Activated T-helper 17 cell treated with anti-CD3 and anti-CD28 coated beads, Interleukin-2, amount 50 U/mL, for 72 hours (primary cell): ENCODE measurements around the gene CHFR. TPM values are rescaled to one million over a fixed set of nuclear protein-coding genes. Genes with fewer than 3 reads are reported as not detected.
"Not testable (repeated sequence)": the region's sequence is repeated elsewhere in the genome, so short reads cannot be mapped to it uniquely, and the experiment has no call there.

Source experiments
- ATAC-seq: fragments of 150-1000 bp; cut with Tn5 transposase; replicated peaks from 2 replicates; pipeline ENCODE4 v1.10.0; 2021; ENCODE audit warnings: mild to moderate bottlenecking, moderate library complexity
- H3K27ac Mint-ChIP-seq: one replicate; pipeline ENCODE4 v1.8.0; 2022; ENCODE audit warnings: mixed read lengths
- H3K27me3 Mint-ChIP-seq: one replicate; pipeline ENCODE4 v1.8.0; 2022; ENCODE audit warnings: mixed read lengths
- H3K36me3 Mint-ChIP-seq: one replicate; pipeline ENCODE4 v1.8.0; 2022; ENCODE audit warnings: low read depth, mild to moderate bottlenecking, mixed read lengths
- H3K4me1 Mint-ChIP-seq: one replicate; pipeline ENCODE4 v1.8.0; 2022; ENCODE audit warnings: mixed read lengths
- H3K4me3 Mint-ChIP-seq: one replicate; pipeline ENCODE4 v1.8.0; 2022; ENCODE audit warnings: mild to moderate bottlenecking, mixed read lengths
- H3K9me3 Mint-ChIP-seq: one replicate; pipeline ENCODE4 v1.8.0; 2022; ENCODE audit warnings: mixed read lengths
- total RNA-seq, 2 donors: library from RNA; stranded (reverse); gene quantifications; one replicate each; pipeline ENCODE4 v1.2.3, GENCODE V29; 2022

CHFR gene
- total RNA-seq, 2 donors from 2014 or later, result 41.5 to 59.9 TPM

DNA sequence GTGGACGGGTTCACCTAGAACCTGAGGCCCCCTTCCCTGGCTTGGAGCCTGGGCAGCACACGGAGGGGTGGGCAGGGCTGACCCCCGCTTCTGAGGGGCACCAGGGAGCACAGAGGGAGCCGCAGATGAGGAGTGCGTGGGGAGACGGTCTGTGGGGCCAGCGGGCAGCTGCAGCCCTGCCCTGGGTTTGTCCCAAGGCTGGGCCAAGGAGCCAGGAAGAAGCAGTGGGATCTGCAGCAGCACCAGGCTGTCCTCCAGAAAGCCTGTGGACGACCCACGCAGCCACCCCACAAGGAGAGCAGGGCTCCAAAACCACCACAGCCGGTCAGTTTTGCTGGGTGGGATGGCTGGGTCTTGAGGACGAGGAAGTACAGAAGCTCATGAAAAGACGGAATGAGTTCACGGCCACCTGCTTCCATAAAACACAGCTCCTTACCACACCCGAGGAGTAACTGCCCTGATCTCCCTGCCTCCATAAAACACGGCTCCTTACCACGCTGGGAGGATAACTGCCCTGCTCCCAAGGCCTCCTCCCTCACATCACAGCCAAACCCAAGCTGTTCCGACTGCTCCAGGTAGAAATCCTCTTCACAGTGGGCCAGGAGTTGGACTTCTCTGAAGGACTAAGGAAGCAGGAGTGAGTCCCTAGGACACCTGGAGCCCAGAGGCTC, 48.9 kb downstream of the CHFR start:
- H3K9me3 Mint-ChIP-seq, result no peaks in the 10 kb centered on the region
- H3K27me3 Mint-ChIP-seq, result no peaks in the 10 kb centered on the region
- ATAC-seq, result no peak
- no peak overlapping the region for H3K27ac Mint-ChIP-seq
- H3K36me3 Mint-ChIP-seq, result peaks cover 48% of the 10 kb centered on the region
- no peak overlapping the region for H3K4me3 Mint-ChIP-seq
- H3K4me1 Mint-ChIP-seq, result peaks cover 11% of the 10 kb centered on the region

GRCh38 chr12:132837693-132838409, 49.6 kb downstream of the CHFR start:
- Mint-ChIP-seq H3K4me3 (no peak overlapping the region), H3K9me3 (no peaks in the 10 kb centered on the region), H3K36me3 (peaks cover 44% of the 10 kb centered on the region), H3K27ac (no peak overlapping the region), H3K4me1 (peaks cover 11% of the 10 kb centered on the region), H3K27me3 (no peaks in the 10 kb centered on the region)
- no peak for ATAC-seq

- Mint-ChIP-seq H3K27me3 (no peaks in the 10 kb centered on the region), H3K4me1 (peaks cover 11% of the 10 kb centered on the region), H3K4me3 (peak overlapping the region; percentile 42), H3K36me3 (peaks cover 34% of the 10 kb centered on the region), H3K9me3 (no peaks in the 10 kb centered on the region), H3K27ac (peak overlapping the region; percentile 65)
- ATAC-seq, result no peak
Observed at GRCh38 chr12:132836795-132837331, 50.5 kb downstream of the CHFR start.

- H3K36me3 Mint-ChIP-seq, result peaks cover 28% of the 10 kb centered on the region
Observed at GRCh38 chr12:132836230-132836629, 51.2 kb downstream of the CHFR start.

GRCh38 chr12:132835076-132836025, 52.1 kb downstream of the CHFR start:
- peak overlapping the region; percentile 86 for H3K27ac Mint-ChIP-seq
- ATAC-seq, result no peak
- peaks cover 11% of the 10 kb centered on the region for H3K4me1 Mint-ChIP-seq
- H3K36me3 Mint-ChIP-seq, result peaks cover 21% of the 10 kb centered on the region
- H3K4me3 Mint-ChIP-seq, result peak overlapping the region; percentile 75
- H3K9me3 Mint-ChIP-seq, result no peaks in the 10 kb centered on the region
- H3K27me3 Mint-ChIP-seq, result no peaks in the 10 kb centered on the region

More at GRCh38 chr12:132836230-132836629, 51.2 kb downstream of the CHFR start:
- Mint-ChIP-seq H3K4me3 (peak overlapping the region; percentile 42), H3K27ac (peak overlapping the region; percentile 65), H3K4me1 (peaks cover 11% of the 10 kb centered on the region)
- not testable (repeated sequence) for H3K27me3 Mint-ChIP-seq, ATAC-seq, H3K9me3 Mint-ChIP-seq

- ATAC-seq, result peak; percentile 93
- Mint-ChIP-seq H3K9me3 (no peaks in the 10 kb centered on the region), H3K4me1 (peaks cover 11% of the 10 kb centered on the region), H3K36me3 (peaks cover 12% of the 10 kb centered on the region), H3K27ac (peak overlapping the region; percentile 86), H3K4me3 (peak overlapping the region; percentile 75), H3K27me3 (no peaks in the 10 kb centered on the region)
Observed at GRCh38 chr12:132834181-132834711, 53.2 kb downstream of the CHFR start.

DNA sequence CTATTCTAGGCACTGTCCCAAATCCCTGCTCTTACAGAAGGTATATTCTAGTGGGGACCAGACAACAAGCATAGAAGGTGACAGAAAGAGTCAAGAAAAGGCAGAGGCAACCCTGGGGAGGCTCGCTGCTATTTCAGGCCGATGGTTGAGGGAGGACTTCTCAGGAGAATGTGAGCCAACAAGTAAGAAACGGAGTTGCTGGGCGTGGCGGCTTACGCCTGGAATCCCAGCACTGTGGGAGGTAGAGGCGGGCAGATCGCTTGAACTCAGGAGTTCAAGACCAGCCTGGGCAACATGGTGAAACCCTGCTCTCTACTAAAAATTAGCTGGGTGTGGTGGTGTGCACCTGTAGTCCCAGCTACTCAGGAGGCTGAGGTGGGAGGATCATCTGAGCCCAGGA, 54.1 kb downstream of the CHFR start:
- H3K4me3 Mint-ChIP-seq, result peak overlapping the region; percentile 75

GRCh38 chr12:132831771-132832170, 55.6 kb downstream of the CHFR start:
- Mint-ChIP-seq H3K27ac (no peak overlapping the region), H3K4me1 (peaks cover 18% of the 10 kb centered on the region), H3K27me3 (no peaks in the 10 kb centered on the region), H3K36me3 (peaks cover 31% of the 10 kb centered on the region), H3K4me3 (no peak overlapping the region), H3K9me3 (no peaks in the 10 kb centered on the region)
- ATAC-seq, result no peak

More for the DNA sequence above, 54.1 kb downstream of the CHFR start:
- ATAC-seq, result no peak
- Mint-ChIP-seq H3K9me3 (no peaks in the 10 kb centered on the region), H3K36me3 (peaks cover 19% of the 10 kb centered on the region), H3K27me3 (no peaks in the 10 kb centered on the region), H3K4me1 (peaks cover 11% of the 10 kb centered on the region), H3K27ac (peak overlapping the region; percentile 86)

GRCh38 chr12:132828706-132829534, 58.5 kb downstream of the CHFR start, which contains the start of gene GOLGA3:
Gene GOLGA3, minus strand, starts transcription at chr12:132828869. Its CDS starts 6,741 bp downstream, at chr12:132822128.
- Mint-ChIP-seq H3K27me3 (no peaks in the 10 kb centered on the region), H3K27ac (peak within 1 kb of the TSS; percentile 99), H3K4me3 (peak within 1 kb of the TSS; percentile 94), H3K36me3 (peaks cover 50% of the 10 kb centered on the region), H3K9me3 (no peaks in the 10 kb centered on the region), H3K4me1 (peaks cover 21% of the 10 kb centered on the region)
- ATAC-seq, result peak; percentile 93

GRCh38 chr12:132827763-132828703, 59.4 kb downstream of the CHFR start:
- H3K9me3 Mint-ChIP-seq, result no peaks in the 10 kb centered on the region
- peaks cover 54% of the 10 kb centered on the region for H3K36me3 Mint-ChIP-seq
- H3K27me3 Mint-ChIP-seq, result no peaks in the 10 kb centered on the region
- H3K27ac Mint-ChIP-seq, result peak overlapping the region; percentile 99
- peaks cover 20% of the 10 kb centered on the region for H3K4me1 Mint-ChIP-seq
- H3K4me3 Mint-ChIP-seq, result peak overlapping the region; percentile 94
- ATAC-seq, result peak; percentile 63

DNA sequence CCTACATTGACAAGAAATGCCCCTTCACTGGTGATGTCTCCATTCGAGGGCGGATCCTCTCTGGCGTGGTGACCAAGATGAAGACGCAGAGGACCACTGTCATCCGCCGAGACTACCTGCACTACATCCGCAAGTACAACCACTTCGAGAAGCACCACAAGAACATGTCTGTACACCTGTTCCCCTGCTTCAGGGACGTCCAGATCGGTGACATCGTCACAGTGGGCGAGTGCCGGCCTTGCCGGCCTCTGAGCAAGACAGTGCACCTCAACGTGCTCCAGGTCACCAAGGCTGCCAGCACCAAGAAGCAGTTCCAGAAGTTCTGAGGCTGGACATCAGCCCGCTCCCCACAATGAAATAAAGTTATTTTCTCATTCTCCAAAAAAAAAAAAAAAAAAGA, 61.5 kb downstream of the CHFR start:
- H3K4me1 Mint-ChIP-seq, result peaks cover 20% of the 10 kb centered on the region
- no peaks in the 10 kb centered on the region for H3K9me3 Mint-ChIP-seq
- H3K27me3 Mint-ChIP-seq, result no peaks in the 10 kb centered on the region
- H3K36me3 Mint-ChIP-seq, result peaks cover 69% of the 10 kb centered on the region
- no peak overlapping the region for H3K27ac Mint-ChIP-seq
- ATAC-seq, result no peak
- H3K4me3 Mint-ChIP-seq, result peak overlapping the region; percentile 41

- no peaks in the 10 kb centered on the region for H3K9me3 Mint-ChIP-seq
- peaks cover 20% of the 10 kb centered on the region for H3K4me1 Mint-ChIP-seq
- peaks cover 77% of the 10 kb centered on the region for H3K36me3 Mint-ChIP-seq
- no peak for ATAC-seq
- no peaks in the 10 kb centered on the region for H3K27me3 Mint-ChIP-seq
- no peak overlapping the region for H3K4me3 Mint-ChIP-seq
- peak overlapping the region; percentile 38 for H3K27ac Mint-ChIP-seq
Observed at GRCh38 chr12:132825089-132825488, 62.3 kb downstream of the CHFR start.
